Lung (tissue), 12 donors: Measurements from ENCODE around the gene THAP7. TPM values are rescaled to one million over a fixed set of nuclear protein-coding genes. Genes with fewer than 3 reads are reported as not detected.

Experiments
- ATAC-seq: fragments of 200-7000 bp; cut with Tn5 transposase; one replicate; pipeline ENCODE4 v1.9.1; 2020; ENCODE audit warnings: moderate number of reproducible peaks; ENCODE audit not compliant: insufficient read depth, low FRiP score
- DNase-seq, 3 donors: peaks; one replicate each; pipeline ENCODE4 v3.0.0-alpha.2; 2013 to 2017
- H3K27ac ChIP-seq, 2 donors: one replicate each; pipeline ENCODE4 v1.5.1; 2013; ENCODE audit warnings: mild to moderate bottlenecking in 2 of 2, moderate library complexity in 2 of 2, control low read depth in 1 of 2, inconsistent platforms in 1 of 2, low read depth in 1 of 2, low read length in 1 of 2
- H3K27me3 ChIP-seq, 3 donors: one replicate each; pipeline ENCODE4 v1.5.1; 2013; ENCODE audit warnings: low read length in 2 of 3; ENCODE audit not compliant: control insufficient read depth in 3 of 3, insufficient read depth in 3 of 3
- H3K36me3 ChIP-seq, 4 donors: one replicate each; pipeline ENCODE4 v1.5.1; 2013; ENCODE audit warnings: low read length in 4 of 4, mild to moderate bottlenecking in 1 of 4, moderate library complexity in 1 of 4; ENCODE audit not compliant: control insufficient read depth in 4 of 4, insufficient read depth in 4 of 4
- H3K4me1 ChIP-seq, 5 donors: one replicate each; pipeline ENCODE4 v1.5.1; 2013; ENCODE audit warnings: low read length in 5 of 5, mild to moderate bottlenecking in 2 of 5, moderate library complexity in 1 of 5; ENCODE audit not compliant: control insufficient read depth in 5 of 5, insufficient read depth in 5 of 5
- H3K4me3 ChIP-seq: one replicate; pipeline ENCODE4 v1.5.1; 2013; ENCODE audit warnings: mild to moderate bottlenecking, control low read depth, moderate library complexity
- H3K9ac ChIP-seq, 2 donors: one replicate each; pipeline ENCODE4 v1.5.1; 2013; ENCODE audit warnings: low read length in 2 of 2, control low read depth in 1 of 2; ENCODE audit not compliant: insufficient read depth in 1 of 2
- H3K9me3 ChIP-seq, 4 donors: one replicate each; pipeline ENCODE4 v1.5.1; 2013; ENCODE audit warnings: low read length in 3 of 4, mild to moderate bottlenecking in 1 of 4, moderate library complexity in 1 of 4; ENCODE audit not compliant: control insufficient read depth in 4 of 4, insufficient read depth in 3 of 4
- whole genome bisulfite sequencing, 2 donors: extraction: QIAGEN DNeasy Blood & Tissue Kit; methylation state at CpG; one replicate each; pipeline ENCODE4 v1.1.7; 2013; 5-methylcytosine and 5-hydroxymethylcytosine counted together
- polyA plus RNA-seq, 2 donors: library from polyadenylated mRNA; stranded (reverse); fragments of 200-250 nt; gene quantifications; one replicate each; pipeline ENCODE4 v1.2.1, GENCODE V29; 2013
- total RNA-seq, 2 donors: library from RNA; depleted of rRNA in 1 of 2; stranded (reverse); fragments of >200 nt in 1 of 2; gene quantifications; one replicate each; pipeline ENCODE4 v1.2.1, GENCODE V29; 2014 to 2021
- TF ChIP-seq, protein P1 (sequence below): IDR thresholded peaks from 2 replicates; pipeline ENCODE4 v1.5.1; 2012; ENCODE audit warnings: mild to moderate bottlenecking; ENCODE audit errors: control extremely low read depth, extremely low read depth
- donor health status: control.
- donor health status: control.
- donor health status: Bipolar disorder and iron deficiency.
- donor health status: healthy.
- donor health status: DM: yes; HTN: yes; CAD: no.

The THAP7 gene
- total and polyA plus RNA-seq, 4 donors, result 20.4 to 61.3 (median 27.6) TPM

DNA sequence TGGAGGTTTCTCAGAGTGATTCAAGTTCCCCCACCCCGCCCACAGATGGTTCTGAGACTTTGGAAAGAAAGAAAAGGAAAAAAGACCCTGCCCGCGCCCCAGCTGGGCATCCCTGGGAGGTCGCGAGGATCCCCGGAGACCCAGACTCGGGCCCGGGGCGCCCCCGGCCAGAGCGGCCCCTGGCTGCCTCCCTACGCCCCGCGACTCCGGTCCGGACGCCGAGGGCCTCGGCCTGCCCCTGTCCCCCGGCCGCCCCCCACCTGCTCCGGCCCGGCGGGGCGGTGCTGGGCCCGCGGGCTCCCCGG, 37.2 kb downstream of the THAP7 start:
- Histone ChIP-seq H3K4me3 (no peak overlapping the region), H3K9me3 (no peaks in the 10 kb centered on the region), H3K27ac (no peak overlapping the region), H3K36me3 (no peaks in the 10 kb centered on the region), H3K4me1 (peaks cover 0 to 3% (median 0%) of the 10 kb centered on the region in 5 donors), H3K27me3 (peaks cover 0 to 16% (median 5%) of the 10 kb centered on the region in 3 donors), H3K9ac (no peak overlapping the region)
- no peak for DNase-seq
- WGBS, 2 donors, result 4 to 5% methylated on average over 11 to 28 of the region's 28 CpGs
- no peak for ATAC-seq
- TF ChIP-seq, protein P1, sequence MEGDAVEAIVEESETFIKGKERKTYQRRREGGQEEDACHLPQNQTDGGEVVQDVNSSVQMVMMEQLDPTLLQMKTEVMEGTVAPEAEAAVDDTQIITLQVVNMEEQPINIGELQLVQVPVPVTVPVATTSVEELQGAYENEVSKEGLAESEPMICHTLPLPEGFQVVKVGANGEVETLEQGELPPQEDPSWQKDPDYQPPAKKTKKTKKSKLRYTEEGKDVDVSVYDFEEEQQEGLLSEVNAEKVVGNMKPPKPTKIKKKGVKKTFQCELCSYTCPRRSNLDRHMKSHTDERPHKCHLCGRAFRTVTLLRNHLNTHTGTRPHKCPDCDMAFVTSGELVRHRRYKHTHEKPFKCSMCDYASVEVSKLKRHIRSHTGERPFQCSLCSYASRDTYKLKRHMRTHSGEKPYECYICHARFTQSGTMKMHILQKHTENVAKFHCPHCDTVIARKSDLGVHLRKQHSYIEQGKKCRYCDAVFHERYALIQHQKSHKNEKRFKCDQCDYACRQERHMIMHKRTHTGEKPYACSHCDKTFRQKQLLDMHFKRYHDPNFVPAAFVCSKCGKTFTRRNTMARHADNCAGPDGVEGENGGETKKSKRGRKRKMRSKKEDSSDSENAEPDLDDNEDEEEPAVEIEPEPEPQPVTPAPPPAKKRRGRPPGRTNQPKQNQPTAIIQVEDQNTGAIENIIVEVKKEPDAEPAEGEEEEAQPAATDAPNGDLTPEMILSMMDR, result no peak

DNA sequence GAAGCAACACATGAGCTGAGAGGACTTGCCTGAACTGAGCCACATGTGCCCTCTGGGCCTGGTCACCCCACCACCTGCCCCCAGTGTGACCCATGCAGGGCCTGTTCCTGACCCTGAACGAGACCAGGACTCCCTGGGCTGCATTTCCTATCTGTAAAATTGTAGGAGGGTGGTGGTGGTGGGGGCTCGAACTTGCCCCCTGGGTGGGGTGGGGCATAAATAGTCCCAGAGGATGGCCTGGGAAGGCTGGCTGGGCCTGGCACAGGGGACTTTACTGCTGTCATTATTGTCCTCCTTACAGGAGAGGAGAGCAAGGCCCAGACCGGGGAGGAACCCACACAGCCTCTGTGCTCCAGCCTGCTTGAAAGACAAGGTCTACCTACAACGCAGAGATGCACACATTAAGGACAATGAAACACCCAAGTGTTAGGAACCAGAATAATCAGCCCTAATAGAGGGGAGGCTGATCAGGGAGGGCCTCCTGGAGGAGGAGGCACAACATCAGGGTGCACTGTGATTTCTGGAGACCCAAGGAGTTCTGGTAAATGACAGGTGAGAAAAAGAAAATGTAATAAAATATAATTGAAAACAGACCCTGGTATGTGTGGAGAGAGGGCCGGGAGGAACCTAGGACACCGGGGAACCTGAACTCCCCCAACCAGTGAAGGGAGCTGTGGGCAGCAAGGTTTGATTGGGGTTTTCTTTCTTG, 37.7 kb downstream of the THAP7 start:
- Histone ChIP-seq H3K36me3 (no peaks in the 10 kb centered on the region), H3K27ac (no peak overlapping the region), H3K27me3 (peaks cover 0 to 16% (median 5%) of the 10 kb centered on the region in 3 donors), H3K9me3 (no peaks in the 10 kb centered on the region), H3K4me1 (peaks cover 0 to 3% (median 0%) of the 10 kb centered on the region in 5 donors), H3K4me3 (no peak overlapping the region), H3K9ac (no peak overlapping the region)
- DNase-seq (no peak), ATAC-seq (no peak)
- WGBS, 2 donors, result 69 to 72% methylated on average over 6 of the region's 6 CpGs
- TF ChIP-seq, protein P1, result no peak

DNA sequence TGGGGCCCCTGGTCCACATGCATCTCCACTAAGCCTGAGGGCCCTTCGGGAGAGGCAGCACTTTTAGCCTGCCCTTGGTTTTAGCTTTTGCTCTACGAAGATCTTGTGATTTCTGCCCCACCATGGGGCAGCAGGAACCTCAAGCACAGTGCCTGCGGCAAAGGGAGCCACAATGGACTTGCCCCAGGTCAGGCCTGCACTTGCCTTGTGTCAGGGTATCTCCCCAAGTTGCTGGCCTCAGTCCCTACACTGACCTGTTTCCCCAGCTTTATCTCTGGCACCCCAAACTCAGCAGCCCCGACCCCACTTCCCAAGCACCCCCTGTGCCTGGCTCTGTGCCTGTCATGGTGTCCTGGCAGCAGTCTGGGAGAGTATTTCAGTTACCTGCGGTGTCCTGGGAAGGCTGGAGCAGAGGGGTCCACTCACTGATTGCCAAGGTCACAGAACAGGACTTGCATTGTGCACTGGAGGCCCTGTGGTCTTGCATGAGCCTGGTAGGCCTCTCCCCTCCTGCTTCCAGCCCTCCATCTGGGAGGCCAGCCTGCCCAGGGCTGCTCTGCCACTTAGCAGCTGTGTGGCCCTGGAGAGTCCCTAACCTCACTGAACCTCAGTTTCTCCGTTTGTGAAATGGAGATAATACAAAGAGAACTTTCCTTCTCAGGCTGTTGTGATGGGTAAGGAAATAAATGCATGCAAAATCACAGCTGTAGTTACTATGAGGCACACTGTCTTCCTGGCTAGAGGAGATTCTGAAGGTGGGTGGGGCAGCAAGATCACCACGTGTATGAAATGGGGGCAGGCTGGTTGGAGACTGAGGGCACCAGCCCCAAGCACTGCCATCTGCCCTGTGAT, 38.5 kb downstream of the THAP7 start:
- TF ChIP-seq, protein P1, result no peak
- WGBS, 2 donors, result 79 to 91% methylated on average over 7 of the region's 7 CpGs

More for the DNA sequence above, 38.5 kb downstream of the THAP7 start:
- Histone ChIP-seq H3K9me3 (no peaks in the 10 kb centered on the region), H3K4me1 (peaks cover 0 to 3% (median 0%) of the 10 kb centered on the region in 5 donors), H3K4me3 (no peak overlapping the region), H3K36me3 (no peaks in the 10 kb centered on the region), H3K27me3 (peaks cover 0 to 17% (median 5%) of the 10 kb centered on the region in 3 donors), H3K9ac (no peak overlapping the region), H3K27ac (no peak overlapping the region)
- DNase-seq (no peak), ATAC-seq (no peak)
